ENCODE measurements around the gene FAM168B.

DNA sequence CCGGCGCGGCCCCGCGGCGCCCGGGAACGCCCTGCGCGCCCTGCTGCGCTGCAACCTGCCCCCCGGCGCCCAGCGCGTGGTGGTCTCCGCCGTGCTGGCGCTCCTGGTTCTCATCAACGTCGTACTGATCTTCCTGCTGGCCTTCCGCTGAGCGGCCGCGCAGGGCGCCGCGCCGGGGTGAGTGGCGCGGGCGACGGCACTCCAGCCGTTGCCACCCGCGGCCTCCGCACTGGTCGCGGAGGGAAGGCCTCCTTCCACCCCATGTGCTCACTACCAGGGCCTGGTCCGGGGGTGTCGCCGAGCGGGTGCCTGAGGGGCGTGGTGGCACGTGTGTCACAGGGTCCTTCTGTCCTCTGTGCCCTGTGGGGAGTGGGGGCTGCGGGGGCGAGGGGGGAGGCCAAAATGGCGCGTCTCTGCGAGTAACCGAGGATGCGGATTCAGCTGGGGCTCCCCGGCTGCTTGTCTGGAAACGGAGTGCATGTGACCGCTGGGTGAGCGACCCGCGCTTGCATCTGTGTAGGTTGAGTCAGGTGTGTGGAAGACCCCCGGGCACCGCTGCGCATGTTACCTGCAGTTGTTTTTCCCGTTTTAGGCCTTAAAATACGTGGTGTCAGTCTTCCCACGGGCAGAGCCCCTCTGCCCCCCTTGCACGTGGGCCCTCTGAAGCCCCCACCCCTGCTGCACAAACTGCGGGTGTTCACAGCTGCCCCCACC is 58.0 kb downstream of the FAM168B start:
- TF ChIP-seq, protein P1, sequence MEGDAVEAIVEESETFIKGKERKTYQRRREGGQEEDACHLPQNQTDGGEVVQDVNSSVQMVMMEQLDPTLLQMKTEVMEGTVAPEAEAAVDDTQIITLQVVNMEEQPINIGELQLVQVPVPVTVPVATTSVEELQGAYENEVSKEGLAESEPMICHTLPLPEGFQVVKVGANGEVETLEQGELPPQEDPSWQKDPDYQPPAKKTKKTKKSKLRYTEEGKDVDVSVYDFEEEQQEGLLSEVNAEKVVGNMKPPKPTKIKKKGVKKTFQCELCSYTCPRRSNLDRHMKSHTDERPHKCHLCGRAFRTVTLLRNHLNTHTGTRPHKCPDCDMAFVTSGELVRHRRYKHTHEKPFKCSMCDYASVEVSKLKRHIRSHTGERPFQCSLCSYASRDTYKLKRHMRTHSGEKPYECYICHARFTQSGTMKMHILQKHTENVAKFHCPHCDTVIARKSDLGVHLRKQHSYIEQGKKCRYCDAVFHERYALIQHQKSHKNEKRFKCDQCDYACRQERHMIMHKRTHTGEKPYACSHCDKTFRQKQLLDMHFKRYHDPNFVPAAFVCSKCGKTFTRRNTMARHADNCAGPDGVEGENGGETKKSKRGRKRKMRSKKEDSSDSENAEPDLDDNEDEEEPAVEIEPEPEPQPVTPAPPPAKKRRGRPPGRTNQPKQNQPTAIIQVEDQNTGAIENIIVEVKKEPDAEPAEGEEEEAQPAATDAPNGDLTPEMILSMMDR (IDR thresholded peaks at IDR 0.05) = no peak
- TF ChIP-seq POLR2A (IDR thresholded peaks at IDR 0.05) = no peak

Data from testis (tissue), 2 donors.